ENCODE data around the gene COL9A3.

The COL9A3 gene

DNA sequence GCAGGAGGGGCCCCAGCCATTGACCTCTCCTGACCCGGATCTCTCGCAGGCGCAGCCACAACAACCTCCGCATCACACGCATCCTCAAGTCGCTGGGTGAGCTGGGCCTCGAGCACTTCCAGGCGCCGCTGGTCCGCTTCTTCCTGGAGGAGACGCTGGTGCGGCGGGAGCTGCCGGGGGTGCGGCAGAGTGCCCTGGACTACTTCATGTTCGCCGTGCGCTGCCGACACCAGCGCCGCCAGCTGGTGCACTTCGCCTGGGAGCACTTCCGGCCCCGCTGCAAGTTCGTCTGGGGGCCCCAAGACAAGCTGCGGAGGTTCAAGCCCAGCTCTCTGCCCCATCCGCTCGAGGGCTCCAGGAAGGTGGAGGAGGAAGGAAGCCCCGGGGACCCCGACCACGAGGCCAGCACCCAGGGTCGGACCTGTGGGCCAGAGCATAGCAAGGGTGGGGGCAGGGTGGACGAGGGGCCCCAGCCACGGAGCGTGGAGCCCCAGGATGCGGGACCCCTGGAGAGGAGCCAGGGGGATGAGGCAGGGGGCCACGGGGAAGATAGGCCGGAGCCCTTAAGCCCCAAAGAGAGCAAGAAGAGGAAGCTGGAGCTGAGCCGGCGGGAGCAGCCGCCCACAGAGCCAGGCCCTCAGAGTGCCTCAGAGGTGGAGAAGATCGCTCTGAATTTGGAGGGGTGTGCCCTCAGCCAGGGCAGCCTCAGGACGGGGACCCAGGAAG lies 4.5 kb upstream of the COL9A3 start:
- no peak for DNase-seq

DNA sequence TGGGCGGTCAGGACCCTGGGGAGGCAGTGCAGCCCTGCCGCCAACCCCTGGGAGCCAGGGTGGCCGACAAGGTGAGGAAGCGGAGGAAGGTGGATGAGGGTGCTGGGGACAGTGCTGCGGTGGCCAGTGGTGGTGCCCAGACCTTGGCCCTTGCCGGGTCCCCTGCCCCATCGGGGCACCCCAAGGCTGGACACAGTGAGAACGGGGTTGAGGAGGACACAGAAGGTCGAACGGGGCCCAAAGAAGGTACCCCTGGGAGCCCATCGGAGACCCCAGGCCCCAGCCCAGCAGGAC lies 4.0 kb upstream of the COL9A3 start:
- DNase-seq = no peak

DNA sequence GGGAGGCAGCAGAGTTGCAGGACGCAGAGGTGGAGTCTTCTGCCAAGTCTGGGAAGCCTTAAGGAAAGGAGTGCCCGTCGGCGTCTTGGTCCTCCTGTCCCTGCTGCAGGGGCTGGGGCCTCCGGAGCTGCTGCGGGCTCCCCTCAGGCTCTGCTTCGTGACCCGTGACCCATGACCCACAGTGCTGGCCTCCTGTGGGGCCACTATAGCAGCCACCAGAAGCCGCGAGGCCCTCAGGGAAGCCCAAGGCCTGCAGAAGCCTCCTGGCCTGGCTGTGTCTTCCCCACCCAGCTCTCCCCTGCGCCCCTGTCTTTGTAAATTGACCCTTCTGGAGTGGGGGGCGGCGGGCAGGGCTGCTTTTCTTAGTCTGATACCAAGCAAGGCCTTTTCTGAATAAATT lies 3.3 kb upstream of the COL9A3 start:
- no peak for DNase-seq

DNA sequence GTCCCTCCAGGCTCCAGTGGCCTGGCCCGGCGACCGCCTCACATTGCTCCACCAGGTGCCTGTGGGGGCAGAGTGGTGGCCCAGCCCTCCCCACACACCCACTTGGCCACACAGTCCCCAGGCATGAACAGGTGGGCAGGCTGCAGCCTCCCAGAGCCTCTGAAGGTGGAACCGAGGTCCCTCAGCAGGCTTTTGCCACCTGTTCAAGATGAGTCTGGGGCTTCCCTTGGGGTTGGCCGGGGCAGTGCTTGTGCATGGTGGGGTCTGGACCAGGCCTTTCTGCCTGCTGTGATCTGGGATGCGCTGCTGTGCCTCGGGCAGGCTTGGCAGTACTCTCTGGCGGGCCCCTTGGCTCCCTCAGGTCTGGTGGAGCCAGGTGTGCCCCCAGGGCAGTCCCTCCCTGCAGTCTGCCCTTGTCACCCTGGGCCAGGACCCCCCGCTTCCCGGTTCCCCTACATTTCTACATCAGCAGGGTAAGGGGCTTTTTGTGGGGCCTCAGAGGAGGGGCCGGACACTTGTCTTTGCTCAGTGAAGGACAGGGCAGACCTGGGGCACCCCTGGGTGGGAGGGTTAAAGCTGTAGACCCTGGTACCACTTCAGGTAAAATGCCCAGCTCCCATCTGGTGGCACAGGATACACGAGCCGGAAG lies 2.7 kb upstream of the COL9A3 start:
- DNase-seq = no peak

DNA sequence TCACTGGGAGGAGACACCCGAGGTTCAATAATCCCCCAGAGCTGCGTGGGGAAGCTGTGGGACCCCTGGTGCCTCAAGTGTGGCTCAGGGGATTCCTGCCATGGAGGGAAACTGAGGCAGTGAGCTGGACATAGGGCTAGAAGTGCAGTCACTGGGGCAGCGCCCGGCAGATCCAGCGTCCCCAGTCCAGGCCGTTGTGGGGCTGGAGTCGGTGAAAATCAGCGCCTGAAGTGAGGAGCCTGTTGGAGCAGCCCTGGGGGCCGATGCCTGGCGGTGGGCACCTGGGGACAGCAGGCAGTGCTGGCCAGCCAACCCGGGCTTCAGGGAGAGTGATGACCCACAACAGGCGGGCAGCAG lies 2.2 kb upstream of the COL9A3 start:
- DNase-seq = no peak

DNA sequence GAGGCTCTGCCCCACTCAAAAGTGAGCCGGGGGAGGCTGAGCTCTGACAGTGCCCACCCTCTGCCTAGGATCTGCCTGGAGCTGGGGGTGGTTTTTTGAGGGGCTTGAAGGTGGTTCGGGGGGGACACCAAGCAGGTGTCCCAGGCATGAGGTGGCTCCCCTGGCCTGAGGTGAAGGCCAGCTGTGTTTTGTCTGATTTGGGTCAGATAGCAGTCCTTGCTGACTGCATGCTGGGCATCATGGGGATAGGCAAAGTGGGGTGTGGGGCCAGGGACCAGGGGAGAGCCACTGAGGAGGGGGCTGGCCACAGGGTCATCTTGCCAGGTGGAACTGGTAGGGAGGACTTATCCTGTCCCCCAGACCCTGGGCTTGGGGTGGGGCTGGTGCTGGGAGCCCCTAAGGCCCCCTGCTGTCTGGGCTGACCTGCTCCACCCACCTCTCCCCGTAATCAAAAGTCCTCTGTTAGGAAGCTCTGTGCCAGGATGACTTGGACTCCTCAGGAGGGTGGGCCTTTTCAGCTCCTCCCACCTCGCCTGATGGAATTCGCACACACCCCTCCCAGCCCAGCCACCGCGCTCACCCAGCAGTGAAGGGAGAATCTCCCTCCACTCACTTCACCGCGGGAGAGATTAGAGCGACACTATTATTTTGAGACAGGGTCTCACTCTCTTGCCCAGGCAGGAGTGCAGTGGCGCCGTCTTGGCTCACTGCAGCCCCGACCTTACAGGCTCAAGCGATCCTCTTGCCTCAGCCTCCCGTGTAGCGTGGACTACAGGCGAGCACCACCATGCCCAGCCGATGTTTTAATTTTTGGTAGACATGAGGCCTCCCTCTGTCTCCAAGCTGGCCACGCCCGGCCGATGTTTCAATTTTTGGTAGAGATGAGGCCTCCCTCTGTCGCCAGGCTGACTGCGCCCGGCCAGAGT lies 1.5 kb upstream of the COL9A3 start:
- no peak for DNase-seq

DNA sequence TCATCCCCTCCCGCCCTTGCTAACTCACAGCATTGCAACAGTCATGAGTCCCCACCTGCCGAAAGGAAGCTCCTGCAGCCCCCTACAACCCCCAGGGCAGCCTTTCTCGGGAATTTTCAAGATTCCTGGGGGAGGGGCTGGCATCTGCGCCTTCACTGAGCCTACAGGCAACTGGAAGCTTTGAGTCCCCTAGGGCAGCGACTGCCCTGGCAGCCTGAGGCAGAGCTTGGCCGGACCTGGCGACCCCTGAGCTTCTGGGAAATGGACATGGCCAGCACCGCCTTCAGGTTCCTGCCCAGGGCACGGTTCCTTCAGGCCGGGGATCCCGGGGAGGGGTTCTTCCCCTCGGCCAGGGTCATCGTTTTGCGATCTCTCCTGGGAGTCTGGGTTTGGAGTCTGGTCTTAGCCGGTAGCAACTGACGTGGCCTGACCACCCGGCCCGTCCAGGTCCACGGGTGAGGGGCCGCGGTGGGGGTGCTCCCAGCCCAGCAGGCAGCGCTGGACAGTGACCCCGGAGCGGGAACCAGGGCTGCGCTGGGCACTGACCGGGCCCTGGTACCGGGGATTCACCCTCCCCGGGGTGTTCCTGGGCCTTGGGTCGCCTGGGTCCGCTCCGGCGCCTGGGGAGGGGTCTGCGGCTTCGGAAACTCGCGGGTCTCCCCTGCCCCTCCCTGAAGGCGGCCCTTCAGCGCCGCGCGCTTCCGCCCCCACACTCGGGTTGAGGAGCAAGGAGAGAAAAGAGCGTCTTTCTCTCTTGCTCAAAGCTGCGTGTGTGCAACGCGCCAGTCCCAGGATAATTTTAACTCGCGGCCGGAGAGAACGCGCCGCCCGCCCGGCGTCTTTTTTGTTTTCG lies 593 bp upstream of the COL9A3 start:
- no peak for DNase-seq

DNA sequence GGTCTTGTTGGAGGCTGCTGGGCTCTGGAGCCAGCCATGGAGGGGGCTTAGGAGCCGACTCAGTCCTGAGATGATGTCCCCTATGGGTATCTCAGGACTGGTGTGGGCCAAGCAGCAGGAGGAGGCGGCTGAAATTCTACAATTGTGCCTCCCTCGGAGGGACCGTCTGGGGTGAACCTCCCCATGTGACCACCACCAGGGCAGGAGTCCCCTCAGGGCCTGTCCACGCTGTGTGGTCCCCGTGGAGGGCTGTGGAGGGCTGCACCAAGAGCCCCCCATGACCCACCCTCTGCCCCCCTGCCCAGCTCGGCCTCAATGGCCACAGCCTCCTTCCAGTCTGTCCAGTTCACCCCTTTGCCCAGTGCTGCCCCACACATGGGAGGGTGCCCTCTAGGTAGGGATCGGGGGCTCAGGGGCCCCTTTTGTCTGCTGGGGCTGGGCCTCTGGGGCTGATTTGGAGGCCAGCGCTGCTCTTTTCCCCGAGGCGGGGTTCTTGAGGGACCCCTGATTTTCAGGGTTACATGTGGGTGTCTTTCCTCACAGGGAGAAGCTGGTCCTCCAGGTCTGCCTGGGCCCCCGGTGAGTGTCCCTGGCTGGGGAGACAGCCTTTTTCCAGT lies 1.2 kb downstream of the COL9A3 start:
- DNase-seq = no peak

DNA sequence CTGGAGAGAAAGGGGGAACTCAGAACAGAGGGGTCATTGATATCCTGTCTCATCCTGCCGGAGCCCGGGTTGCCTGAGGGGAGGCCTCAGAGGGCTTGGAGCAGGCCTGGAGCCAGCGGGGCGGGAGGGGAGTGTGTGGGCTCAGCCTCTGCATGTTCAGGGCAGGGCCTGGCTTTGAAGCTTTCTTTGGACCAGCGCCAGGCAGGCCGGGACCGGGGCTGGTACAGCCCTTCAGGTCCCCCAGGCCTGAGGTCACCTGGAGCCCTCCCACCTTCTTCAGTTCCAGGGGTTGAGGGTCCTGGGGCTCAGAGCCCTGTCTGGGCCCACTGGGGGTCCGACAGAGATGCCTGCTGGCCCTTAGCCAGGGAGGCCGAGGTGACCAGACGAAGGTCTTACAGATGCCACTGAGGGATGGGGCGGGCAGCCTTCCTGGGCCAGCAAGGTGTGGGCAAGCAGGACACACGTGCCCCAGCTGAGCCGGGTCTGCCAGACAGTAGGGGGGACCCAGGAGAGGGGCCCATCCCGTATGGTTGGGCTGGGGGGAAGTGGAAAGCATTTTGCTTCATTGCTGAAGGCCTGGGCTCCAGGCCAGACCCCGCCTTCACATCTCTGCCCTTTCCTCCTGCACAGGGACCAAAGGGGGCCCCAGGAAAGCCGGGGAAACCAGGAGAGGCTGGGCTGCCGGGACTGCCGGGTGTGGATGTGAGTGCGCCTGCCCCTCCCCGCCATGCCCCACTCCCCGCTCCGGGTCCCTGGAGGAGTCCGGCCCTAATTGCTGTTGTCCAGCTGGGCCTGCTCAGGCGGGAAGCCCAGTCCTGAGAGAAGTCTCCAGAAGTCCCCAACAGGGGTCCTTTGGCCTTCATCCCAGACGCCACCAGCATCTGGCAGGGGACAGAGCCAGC lies 2.0 kb downstream of the COL9A3 start:
- DNase-seq = no peak

DNA sequence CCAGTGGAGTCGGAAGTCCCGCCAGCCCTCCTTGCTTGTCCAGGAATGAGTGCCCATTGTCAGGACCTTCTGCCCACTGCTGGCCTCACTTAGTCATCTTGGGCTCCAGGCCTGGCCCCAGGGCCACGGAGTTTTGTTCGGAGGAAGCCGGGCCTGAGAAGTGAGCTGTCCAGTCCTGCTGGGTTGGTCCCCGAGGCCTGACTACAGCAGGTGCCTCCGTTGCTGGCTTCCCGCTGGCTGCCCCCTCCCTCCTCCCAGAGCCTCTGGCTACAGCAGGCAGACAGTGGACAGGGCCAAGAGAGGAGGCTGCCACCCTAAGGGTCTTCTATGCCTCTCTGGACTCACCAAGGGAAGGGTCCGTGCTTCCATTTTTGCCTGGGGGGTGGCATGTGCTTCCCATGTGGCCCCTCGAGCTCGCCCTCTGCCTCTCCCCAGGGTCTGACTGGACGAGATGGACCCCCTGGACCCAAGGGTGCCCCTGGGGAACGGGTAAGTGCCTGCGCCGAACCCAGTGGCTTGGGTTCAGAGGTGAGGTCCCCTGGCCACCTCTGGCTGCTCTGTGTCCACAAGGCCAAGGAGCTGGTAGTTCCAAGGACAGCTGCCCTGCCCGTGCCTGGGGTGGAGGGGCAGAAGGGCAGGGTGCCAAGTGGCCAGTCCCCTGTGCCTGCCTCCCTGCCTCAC lies 2.8 kb downstream of the COL9A3 start:
- no peak for DNase-seq

DNA sequence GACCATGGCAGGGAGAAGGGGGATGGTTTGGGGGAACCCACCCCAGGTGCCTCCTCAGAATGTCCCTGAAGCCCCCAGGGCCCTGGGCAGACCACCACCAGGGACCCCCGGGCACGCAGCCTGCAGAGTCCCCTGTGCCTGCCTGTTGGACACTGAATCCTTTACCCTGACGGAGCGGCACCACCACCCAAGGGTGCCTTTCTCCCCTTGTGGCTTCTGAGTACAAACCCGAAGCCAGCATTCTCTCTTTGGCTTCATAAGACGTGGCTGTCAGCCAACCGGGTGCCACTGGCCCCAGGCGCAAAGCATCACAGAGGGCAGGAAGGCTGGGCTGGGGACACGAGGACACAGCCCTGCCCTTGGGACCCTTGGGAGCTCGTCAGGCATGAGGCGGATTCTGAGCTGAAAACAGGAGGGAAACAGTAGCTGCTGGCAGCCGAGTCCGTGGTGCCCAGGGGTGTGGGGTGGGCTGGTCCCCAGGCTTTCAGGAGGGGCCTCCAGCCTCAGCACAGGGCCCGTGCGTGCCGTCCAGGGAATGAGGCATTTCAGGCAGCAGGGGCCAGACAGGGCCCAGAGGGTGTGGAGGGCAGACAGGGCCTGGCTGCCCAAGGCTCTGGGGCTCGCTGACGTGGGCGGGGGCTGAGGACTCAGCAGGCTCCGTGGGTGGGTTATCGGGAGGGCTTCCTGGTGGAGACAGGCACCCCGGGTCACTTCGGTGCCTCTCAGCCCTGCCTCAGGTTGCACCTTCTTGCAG lies 3.5 kb downstream of the COL9A3 start:
- no peak for DNase-seq

DNA sequence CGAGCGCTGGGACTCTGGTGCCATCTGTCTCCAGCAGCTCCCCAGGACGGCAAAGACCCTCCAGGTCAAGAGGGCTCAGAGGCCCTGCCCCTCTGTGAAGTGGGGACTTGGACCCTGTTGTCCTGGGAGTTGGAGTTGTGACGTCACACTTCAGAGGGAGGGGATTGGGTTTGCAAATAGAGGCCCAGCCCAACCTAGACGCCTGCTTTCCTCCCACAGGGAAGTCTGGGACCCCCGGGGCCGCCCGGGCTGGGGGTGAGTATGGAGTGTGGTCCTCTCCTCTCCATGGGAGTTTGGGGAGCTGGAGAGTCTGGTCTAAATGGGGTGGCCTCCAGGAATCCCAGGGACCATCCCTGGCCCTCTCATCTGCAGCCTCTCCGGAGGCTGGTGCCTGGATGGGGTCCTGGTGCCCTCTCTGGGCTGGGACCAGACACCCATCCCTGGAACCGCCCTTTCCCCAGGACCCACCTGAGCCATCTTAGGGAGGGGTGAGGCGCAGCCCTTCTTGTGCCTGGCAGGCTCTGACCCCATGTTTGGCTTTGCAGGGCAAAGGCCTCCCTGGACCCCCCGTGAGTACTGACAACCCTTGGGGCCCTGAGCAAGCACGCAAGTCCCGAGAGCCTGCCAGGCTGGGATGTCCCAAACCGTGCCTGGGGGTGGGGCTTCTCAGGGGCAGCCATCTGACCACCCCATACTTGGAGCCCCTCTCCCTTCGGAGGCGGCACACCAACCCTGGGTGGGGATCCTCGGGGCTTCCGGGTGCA lies 4.3 kb downstream of the COL9A3 start:
- DNase-seq = no peak

DNA sequence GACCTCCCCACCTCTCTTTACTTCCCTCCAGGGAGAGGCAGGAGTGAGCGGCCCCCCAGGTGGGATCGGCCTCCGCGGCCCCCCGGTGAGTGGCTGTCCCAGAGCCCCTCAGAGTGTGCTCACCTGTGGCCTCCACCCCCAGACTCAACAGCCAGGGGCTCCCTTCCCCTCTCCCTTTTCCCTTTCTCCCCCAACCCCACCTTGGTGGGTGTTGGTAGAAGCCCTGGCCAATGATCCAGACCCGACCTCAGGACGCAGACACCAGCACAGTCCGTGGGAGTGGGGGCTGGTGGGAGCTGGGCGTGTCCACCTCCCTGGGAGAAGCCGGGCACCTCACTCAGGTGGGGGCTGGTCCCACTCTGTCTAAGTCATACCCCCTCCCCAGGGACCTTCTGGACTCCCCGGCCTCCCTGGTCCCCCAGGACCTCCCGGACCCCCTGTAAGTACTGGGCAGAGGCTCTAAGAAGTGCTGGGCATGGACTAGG lies 4.9 kb downstream of the COL9A3 start:
- no peak for DNase-seq

DNA sequence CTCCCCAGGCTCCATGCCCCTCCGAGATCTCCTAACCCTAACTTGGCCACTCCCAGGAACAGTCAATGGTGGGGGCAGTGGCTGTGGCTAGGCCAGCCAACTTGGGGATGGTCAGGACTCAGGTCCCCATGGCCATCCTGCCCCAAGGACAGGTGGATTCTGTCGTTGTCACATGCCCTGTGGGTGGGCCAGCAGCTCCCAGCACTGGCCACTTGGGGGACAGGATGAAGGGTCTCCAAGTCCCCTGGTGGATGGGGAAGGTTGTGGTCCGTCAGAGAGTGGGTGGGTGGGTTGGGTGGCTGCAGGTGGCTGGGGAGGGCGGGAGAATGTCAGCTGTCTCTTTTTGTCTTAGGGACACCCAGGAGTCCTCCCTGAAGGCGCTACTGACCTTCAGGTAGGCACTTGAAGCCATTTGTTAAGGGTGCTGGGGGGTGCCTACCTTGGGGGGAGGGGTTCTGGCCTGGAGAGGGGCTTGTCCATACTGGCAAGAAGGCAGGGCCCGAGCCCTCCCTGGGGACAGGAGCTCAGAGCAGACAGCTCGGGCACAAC lies 5.5 kb downstream of the COL9A3 start:
- no peak for DNase-seq

DNA sequence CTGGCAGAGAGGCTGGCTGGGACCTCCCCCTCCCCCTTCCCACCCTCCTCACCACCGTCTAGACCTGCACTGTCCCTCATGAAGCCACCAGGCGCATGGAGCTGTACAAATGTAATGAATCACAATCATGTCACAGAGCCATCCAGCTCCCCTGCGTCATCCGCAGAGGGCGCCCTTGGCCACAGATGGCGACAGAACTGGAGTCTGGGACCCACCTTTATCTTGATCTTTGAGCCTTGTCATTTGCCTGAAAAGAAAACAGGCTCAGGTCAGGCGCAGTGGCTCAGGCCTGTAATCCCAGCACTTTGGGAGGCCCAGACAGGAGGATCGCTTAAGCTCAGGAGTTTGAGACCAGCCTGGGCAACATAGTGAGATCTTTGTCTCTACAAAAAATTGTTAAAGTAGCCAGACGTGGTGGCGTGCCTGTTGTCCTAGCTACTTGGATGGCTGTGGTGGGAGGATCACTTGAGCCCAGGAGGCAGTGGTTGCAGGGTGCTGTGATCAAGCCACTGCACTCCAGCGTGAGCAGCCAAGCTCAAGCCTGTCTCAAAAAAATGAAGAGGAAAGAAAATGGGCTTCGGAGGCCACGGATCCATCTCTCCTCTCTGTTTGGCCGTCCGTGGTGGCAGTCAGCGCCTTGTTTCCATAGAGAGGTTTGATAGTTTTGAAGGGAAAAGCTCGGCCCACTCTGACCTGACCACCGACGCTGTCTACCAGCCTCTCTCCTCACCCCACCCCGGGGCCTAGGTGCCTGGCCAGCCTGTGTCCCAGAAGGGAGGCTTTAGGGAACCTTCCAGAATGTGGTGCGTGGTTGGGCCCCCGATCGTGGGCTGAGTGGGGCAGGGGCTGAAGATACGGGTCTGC lies 6.2 kb downstream of the COL9A3 start:
- DNase-seq = peak; percentile 69

DNA sequence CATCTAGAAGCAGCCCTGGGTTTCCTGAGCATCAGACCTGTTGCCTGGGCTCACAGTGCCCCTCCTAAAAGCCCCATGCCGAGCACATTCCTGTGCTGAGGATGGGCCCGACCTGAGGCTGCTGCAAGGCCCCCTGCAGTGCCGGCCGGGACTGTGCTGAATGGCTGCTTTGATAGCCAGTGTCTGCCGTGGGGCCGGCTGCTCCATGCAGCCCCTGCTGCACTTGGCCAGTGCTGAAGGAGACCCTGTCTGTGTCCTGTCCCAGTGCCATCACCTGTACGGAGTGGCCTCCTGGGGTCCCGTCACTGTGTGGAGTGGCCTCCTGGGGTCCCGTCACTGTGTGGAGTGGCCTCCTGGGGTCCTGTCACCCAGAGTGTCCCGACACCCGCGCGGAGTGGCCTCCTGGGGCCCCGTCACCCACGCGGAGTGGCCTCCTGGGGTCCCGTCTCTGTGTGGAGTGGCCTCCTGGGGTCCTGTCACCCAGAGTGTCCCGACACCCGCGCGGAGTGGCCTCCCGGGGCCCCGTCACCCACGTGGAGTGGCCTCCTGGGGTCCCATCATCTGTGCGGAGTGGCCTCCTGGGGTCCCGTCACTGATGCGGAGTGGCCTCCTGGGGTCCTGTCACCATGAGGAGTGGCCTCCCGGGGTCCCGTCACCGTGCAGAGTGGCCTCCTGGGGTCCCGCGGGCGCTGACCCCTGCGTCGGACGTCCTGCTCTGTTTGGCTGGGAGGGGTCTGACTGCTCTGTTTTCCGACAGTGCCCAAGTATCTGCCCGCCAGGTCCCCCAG lies 7.0 kb downstream of the COL9A3 start:
- DNase-seq = no peak

All from stimulated activated CD4-positive, alpha-beta T cell treated with anti-CD3 and anti-CD28 coated beads, Interleukin-15, amount 100 ng/mL, for 24 hours (primary cell).